Lower lobe of right lung (tissue), 2 donors: Measurements from ENCODE around the gene OSCAR. TPM values are rescaled to one million over a fixed set of nuclear protein-coding genes. Genes with fewer than 3 reads are reported as not detected.

Experiments used
- ATAC-seq, 2 donors: fragments of 200-7000 bp; cut with Tn5 transposase; one replicate each; pipeline ENCODE4 v1.9.1; 2020 to 2022; ENCODE audit warnings: mild to moderate bottlenecking in 2 of 2, moderate library complexity in 2 of 2
- DNase-seq: peaks from one replicate; pipeline ENCODE4 v3.0.0-alpha.2; 2020
- H3K27ac ChIP-seq: fragments of 200-600 bp; one replicate; pipeline ENCODE4 v1.8.0; 2022
- H3K27me3 ChIP-seq: fragments of 200-600 bp; one replicate; pipeline ENCODE4 v1.8.0; 2022; ENCODE audit warnings: low read depth
- H3K36me3 ChIP-seq: fragments of 200-600 bp; one replicate; pipeline ENCODE4 v1.8.0; 2022; ENCODE audit warnings: mild to moderate bottlenecking
- H3K4me1 ChIP-seq: fragments of 200-600 bp; one replicate; pipeline ENCODE4 v1.8.0; 2022
- H3K4me3 ChIP-seq: fragments of 200-600 bp; one replicate; pipeline ENCODE4 v1.8.0; 2022; ENCODE audit warnings: mild to moderate bottlenecking
- H3K9me3 ChIP-seq: fragments of 200-600 bp; one replicate; pipeline ENCODE4 v1.8.0; 2022
- intact Hi-C: fragments of 100-400 bp; cut with DNase I; formaldehyde crosslinking; loops from one replicate; pipeline ENCODE4 v1.11.0; 2022
- total RNA-seq: library from RNA; stranded (reverse); fragmentation: NEBNext Ultra II Directional; extraction: Animal tissue kit (Norgen Biotek cat#: 25700); gene quantifications from one replicate; pipeline ENCODE4 v1.2.1, GENCODE V29; 2021
- TF ChIP-seq, protein P1 (sequence below): fragments of 200-600 bp; IDR thresholded peaks from one replicate; pipeline ENCODE4 v1.8.0; 2022; ENCODE audit warnings: antibody characterized with exemption, mild to moderate bottlenecking
- donor health status: DM: no; HTN: yes; CAD: no; lungs with severe emphysema.

Gene OSCAR
- total RNA-seq, 1 donor from 2014 or later, result 77.8 TPM

DNA sequence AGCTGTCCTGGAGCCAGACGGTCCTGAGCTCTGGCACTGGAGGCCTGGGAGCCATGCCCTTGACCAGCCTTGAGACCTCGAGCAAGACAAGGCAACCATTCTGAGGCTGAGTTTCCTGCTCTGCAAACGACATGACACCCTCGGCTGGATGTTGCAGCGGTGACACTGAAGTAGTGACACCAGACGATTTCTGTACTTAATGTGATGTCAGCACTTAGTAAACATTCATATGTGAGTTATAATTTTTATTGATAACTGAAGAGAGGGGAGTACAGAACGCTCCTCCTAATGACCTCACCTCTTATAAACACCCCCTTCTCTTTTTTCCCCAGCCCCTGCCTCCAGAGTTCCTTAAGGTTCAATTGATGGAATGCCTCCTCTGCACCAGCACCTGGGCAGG, 7.9 kb upstream of the OSCAR start:
- Histone ChIP-seq H3K36me3 (peaks cover 65% of the 10 kb centered on the region), H3K4me3 (no peak overlapping the region), H3K9me3 (no peaks in the 10 kb centered on the region), H3K4me1 (peaks cover 8% of the 10 kb centered on the region), H3K27me3 (no peaks in the 10 kb centered on the region), H3K27ac (no peak overlapping the region)
- ATAC-seq (no peak), DNase-seq (peak; percentile 35)
- TF ChIP-seq, protein P1, sequence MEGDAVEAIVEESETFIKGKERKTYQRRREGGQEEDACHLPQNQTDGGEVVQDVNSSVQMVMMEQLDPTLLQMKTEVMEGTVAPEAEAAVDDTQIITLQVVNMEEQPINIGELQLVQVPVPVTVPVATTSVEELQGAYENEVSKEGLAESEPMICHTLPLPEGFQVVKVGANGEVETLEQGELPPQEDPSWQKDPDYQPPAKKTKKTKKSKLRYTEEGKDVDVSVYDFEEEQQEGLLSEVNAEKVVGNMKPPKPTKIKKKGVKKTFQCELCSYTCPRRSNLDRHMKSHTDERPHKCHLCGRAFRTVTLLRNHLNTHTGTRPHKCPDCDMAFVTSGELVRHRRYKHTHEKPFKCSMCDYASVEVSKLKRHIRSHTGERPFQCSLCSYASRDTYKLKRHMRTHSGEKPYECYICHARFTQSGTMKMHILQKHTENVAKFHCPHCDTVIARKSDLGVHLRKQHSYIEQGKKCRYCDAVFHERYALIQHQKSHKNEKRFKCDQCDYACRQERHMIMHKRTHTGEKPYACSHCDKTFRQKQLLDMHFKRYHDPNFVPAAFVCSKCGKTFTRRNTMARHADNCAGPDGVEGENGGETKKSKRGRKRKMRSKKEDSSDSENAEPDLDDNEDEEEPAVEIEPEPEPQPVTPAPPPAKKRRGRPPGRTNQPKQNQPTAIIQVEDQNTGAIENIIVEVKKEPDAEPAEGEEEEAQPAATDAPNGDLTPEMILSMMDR, result no peak
- intact Hi-C loops, result no loop called here

DNA sequence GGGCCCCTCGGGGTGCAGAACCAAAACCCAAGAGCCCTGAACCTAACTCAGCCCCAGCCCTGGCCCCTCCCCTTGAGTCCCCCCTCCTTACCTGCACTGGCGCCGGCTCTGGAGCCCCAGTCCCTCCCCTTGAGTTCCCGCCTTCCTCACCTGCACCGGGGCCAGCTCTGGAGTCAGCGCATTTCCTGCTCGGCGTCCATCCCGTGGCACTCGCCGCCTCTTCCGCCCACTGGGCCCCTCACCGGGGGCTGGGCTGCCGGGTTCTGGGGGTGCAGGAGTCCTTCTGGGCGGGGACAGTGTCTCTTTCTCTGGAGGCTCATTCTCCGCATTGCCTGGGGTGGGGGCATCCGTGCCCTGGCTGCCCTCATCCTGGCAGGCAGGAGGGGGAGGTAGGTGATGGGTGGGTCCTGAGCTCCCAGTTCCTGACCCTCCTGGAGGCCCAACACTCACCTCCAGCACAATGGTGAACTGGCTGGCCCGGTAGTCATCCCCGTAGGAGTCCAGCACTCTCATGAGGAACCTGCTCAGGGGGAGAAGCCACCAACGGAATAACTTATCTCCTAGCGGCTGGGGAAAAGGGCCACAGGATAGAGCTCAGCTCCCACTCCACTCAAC, 7.4 kb upstream of the OSCAR start:
- H3K36me3 ChIP-seq, result peaks cover 65% of the 10 kb centered on the region
- no peak overlapping the region for H3K4me3 ChIP-seq
- intact Hi-C loops, result no loop called here
- no peak for ATAC-seq
- peaks cover 11% of the 10 kb centered on the region for H3K4me1 ChIP-seq
- TF ChIP-seq, protein P1, result no peak
- no peaks in the 10 kb centered on the region for H3K27me3 ChIP-seq
- no peak overlapping the region for H3K27ac ChIP-seq
- peak; percentile 41 for DNase-seq
- H3K9me3 ChIP-seq, result no peaks in the 10 kb centered on the region

DNA sequence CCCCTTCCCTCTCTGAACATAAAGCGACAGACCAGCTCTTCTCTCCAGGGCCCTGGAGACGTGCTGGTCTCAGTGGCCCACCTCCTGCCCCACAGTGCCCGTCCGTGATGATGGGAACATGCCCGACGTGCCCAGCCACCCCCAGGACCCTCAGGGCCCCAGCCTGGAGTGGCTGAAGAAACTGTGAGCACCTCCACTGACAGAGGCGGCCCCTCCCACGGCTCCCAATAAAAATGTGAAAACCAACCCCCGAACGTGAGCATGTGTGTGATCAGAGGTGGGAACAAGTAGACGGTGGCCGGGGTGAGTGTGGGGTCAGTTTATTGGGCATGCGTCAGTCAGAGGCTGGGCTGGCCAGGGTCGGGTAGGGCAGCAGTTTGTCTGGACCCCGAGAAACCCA, 6.1 kb upstream of the OSCAR start:
- DNase-seq, result peak; percentile 37
- TF ChIP-seq, protein P1, result no peak
- intact Hi-C loops, result no loop called here
- Histone ChIP-seq H3K4me1 (peaks cover 11% of the 10 kb centered on the region), H3K9me3 (no peaks in the 10 kb centered on the region), H3K36me3 (peaks cover 60% of the 10 kb centered on the region), H3K27me3 (no peaks in the 10 kb centered on the region), H3K27ac (no peak overlapping the region), H3K4me3 (no peak overlapping the region)
- ATAC-seq, result no peak

DNA sequence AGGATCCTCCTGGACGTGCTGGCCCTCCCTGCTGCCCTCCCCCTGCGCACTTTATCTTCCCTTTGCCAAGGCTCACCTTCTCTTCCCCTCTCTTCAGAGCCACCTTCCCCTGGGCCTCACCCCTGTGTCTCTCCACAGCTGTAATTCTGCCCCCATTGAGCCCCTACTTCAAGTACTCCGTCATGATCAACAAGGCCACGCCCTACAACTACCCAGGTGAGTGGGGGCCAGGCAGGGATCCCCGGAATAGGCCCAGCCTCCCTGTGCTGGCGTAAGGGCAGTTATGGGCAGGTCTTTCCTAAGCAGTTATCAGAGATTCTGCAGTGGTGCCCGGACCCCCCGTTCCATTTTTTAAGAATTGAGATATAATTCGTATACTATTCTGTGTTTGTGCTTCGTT, 5.2 kb upstream of the OSCAR start:
- Histone ChIP-seq H3K27me3 (no peaks in the 10 kb centered on the region), H3K27ac (no peak overlapping the region), H3K4me3 (no peak overlapping the region), H3K36me3 (peaks cover 55% of the 10 kb centered on the region), H3K4me1 (peaks cover 11% of the 10 kb centered on the region), H3K9me3 (no peaks in the 10 kb centered on the region)
- ATAC-seq (no peak), DNase-seq (peak; percentile 34)
- intact Hi-C loops, result no loop called here
- TF ChIP-seq, protein P1, result no peak

DNA sequence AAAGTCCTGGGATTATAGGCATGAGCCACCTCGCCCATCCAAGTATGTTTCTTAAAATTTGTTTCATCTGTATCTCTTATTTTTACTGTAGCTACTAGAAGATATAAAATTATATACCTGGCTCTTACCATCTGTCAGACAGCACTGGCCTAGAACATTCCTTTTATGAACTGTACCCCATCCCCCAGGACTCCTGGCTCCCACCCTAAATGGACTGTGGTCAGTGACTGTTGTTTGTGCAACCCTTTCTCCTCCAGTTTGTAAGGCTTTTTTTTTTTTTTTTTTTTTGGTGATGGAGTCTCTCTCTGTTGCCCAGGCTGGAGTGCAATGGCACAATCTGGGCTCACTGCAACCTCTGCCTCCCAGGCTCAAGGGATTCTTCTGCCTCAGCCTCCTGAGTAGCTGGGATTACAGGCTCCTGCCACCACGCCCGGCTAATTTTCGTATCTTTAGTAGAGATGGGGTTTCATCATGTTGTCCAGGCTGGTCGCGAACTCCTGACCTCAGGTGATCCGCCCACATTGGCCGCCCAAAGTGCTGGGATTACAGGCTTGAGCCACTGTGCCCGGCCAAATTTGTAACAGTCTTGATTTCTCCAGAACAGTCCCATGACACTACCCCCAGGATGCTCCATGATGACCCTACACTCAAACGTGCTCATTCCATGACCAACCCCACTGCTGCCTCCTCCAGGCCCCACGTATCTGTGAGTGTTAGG, 4.6 kb upstream of the OSCAR start:
- Histone ChIP-seq H3K27ac (no peak overlapping the region), H3K4me1 (peaks cover 11% of the 10 kb centered on the region), H3K36me3 (peaks cover 49% of the 10 kb centered on the region), H3K27me3 (no peaks in the 10 kb centered on the region), H3K4me3 (no peak overlapping the region), H3K9me3 (no peaks in the 10 kb centered on the region)
- ATAC-seq (no peak), DNase-seq (peak; percentile 39)
- TF ChIP-seq, protein P1, result no peak
- intact Hi-C loops, result no loop called here
